Activated naive CD4-positive, alpha-beta T cell treated with anti-CD3 and anti-CD28 coated beads for 36 hours (primary cell): ENCODE results near the gene TTLL5. TPM values are rescaled to one million over a fixed set of nuclear protein-coding genes. Genes with fewer than 3 reads are reported as not detected.
"Not testable (repeated sequence)": the region's sequence is repeated elsewhere in the genome, so short reads cannot be mapped to it uniquely, and the experiment has no call there.

ENCODE experiments used
- CTCF ChIA-PET: fragments of 350-600 bp; sonication (Branson Sonifier 250); formaldehyde crosslinking; loops from one replicate; lab custom pipeline; 2021; ENCODE audit warnings: antibody characterized with exemption; lab: Charles Lee
- DNase-seq: peaks from one replicate; pipeline ENCODE4 v3.0.0-alpha.2; 2020
- H3K27ac Mint-ChIP-seq: one replicate; pipeline ENCODE4 v1.8.0; 2021; ENCODE audit warnings: mild to moderate bottlenecking, mixed read lengths
- H3K27me3 Mint-ChIP-seq: one replicate; pipeline ENCODE4 v1.8.0; 2021; ENCODE audit warnings: low read depth, mixed read lengths
- H3K36me3 Mint-ChIP-seq: one replicate; pipeline ENCODE4 v1.8.0; 2021; ENCODE audit warnings: low read depth, mixed read lengths
- H3K4me1 Mint-ChIP-seq: one replicate; pipeline ENCODE4 v1.8.0; 2021; ENCODE audit warnings: low read depth, mixed read lengths
- H3K4me3 Mint-ChIP-seq: one replicate; pipeline ENCODE4 v1.8.0; 2021; ENCODE audit warnings: mild to moderate bottlenecking, moderate library complexity, mixed read lengths
- H3K9me3 Mint-ChIP-seq: one replicate; pipeline ENCODE4 v1.8.0; 2021; ENCODE audit warnings: mixed read lengths
- intact Hi-C: fragments of 100-400 bp; cut with micrococcal nuclease; formaldehyde crosslinking; loops from one replicate; pipeline ENCODE4 v1.15.1; 2023
- total RNA-seq, 2 experiments: library from RNA; stranded (reverse); gene quantifications; one replicate each; pipeline ENCODE4 v1.2.3, GENCODE V29; 2021

Gene TTLL5
- total RNA-seq, 2 experiments from 2014 or later: 23.8 to 25.1 TPM

DNA sequence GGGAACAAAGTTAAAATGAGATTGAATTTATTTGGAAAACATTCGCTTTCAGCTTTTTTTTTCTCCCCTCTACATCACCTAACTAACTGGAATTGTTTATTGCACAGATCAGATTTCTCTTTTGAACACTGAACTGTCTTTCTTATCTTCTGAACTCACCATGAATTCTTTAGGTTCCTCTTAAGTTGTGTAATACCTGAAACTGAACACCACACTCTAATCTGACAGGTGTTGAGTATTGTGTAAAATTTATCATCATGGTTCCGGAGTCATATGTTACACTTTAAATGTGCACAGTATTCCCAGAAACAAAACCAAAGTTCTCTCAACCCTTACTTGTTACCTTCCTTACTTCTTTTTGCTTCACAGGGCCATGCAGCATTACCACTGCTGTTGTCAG is 254.0 kb downstream of the TTLL5 start:
- H3K27me3 Mint-ChIP-seq: no peaks in the 10 kb centered on the region
- H3K4me1 Mint-ChIP-seq: no peaks in the 10 kb centered on the region
- H3K36me3 Mint-ChIP-seq: no peaks in the 10 kb centered on the region
- DNase-seq: no peak
- CTCF ChIA-PET: no interaction called here
- no peak overlapping the region for H3K4me3 Mint-ChIP-seq
- intact Hi-C loops: no loop called here
- H3K27ac Mint-ChIP-seq: no peak overlapping the region
- no peaks in the 10 kb centered on the region for H3K9me3 Mint-ChIP-seq

DNA sequence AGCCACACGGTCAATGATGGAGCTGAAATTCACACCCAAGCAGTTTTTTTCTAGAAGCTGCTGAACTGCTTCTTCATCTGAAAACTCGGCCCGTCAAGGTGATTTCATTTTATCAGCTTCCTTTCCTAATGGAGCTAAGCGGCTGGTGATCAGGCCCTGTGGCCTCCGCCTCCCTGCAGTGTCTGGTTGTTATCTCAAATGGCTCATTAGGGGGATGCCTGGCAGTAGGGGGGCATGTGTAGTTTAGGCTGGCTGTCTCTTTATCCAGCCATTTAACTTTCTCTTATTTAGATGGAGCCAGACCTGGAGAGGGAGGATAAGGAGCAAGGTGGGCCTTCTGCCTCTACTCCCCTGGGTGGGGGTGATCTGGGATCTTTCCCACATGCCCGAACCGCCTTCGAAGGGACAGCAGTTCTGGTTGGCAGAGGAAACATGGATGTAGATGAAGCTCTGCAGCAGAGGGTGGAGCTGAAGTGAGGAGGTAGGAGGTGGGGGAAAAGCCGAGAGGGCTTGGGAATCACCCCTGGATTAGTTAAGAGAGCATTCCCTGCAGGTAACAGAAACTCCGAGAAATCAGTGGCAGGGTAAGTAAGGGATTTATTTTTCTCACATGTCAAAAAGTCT is 256.4 kb downstream of the TTLL5 start:
- Mint-ChIP-seq H3K36me3 (peaks cover 6% of the 10 kb centered on the region), H3K4me1 (no peaks in the 10 kb centered on the region), H3K9me3 (peaks cover 4% of the 10 kb centered on the region), H3K27ac (no peak overlapping the region), H3K4me3 (no peak overlapping the region), H3K27me3 (no peaks in the 10 kb centered on the region)
- DNase-seq: no peak
- CTCF ChIA-PET: interaction anchor here (4.5 kb wide), 1 partner anchor 11 kb away, joined by 27 read pairs; no protein-coding TSS in a partner anchor
- intact Hi-C loops: no loop called here

DNA sequence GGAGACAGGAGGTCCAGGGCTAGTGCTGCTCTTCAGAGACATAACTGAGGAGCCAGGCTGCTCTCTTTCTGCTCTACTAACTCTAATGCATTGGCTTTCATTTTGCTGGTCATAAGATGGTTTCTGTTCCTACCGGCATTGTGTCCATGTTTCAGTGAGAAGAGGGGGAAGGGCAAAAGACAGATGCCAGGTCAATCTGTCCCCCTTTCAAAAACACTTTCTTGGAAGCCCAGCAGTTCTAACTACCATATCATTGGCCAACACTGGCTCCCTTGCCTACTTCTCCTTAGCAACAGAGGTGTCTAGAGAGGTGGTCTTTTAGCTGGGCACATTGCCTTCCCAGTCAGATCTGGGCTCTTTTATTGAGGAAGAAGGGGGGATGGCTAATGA is 256.9 kb downstream of the TTLL5 start:
- Mint-ChIP-seq H3K27me3 (no peaks in the 10 kb centered on the region), H3K27ac (no peak overlapping the region), H3K36me3 (peaks cover 6% of the 10 kb centered on the region), H3K4me3 (no peak overlapping the region), H3K4me1 (no peaks in the 10 kb centered on the region), H3K9me3 (peaks cover 4% of the 10 kb centered on the region)
- DNase-seq: no peak
- CTCF ChIA-PET: interaction anchor here (4.5 kb wide), 1 partner anchor 11 kb away, joined by 27 read pairs; no protein-coding TSS in a partner anchor
- intact Hi-C loops: no loop called here

DNA sequence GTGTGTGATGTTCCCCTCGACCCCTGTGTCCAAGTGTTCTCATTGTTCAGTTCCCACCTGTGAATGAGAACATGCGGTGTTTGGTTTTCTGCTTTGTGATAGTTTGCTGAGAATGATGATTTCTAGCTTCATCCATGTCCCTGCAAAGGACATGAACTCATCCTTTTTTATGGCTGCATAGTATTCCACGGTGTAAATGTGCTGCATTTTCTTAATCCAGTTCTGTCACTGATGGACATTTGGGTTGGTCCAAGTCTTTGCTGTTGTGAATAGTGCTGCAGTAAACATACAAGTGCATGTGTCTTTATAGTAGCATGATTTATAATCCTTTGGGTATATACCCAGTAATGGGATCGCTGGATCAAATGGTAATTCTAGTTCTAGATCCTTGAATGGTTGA is 259.4 kb downstream of the TTLL5 start:
- H3K27ac Mint-ChIP-seq, H3K4me3 Mint-ChIP-seq, H3K4me1 Mint-ChIP-seq, DNase-seq, intact Hi-C loops, H3K36me3 Mint-ChIP-seq, H3K9me3 Mint-ChIP-seq, H3K27me3 Mint-ChIP-seq: not testable (repeated sequence)
- CTCF ChIA-PET: interaction anchor here (0.9 to 4.5 kb wide), 2 partner anchors 14 to 212 kb away, joined by 3 to 27 read pairs; no protein-coding TSS in a partner anchor

DNA sequence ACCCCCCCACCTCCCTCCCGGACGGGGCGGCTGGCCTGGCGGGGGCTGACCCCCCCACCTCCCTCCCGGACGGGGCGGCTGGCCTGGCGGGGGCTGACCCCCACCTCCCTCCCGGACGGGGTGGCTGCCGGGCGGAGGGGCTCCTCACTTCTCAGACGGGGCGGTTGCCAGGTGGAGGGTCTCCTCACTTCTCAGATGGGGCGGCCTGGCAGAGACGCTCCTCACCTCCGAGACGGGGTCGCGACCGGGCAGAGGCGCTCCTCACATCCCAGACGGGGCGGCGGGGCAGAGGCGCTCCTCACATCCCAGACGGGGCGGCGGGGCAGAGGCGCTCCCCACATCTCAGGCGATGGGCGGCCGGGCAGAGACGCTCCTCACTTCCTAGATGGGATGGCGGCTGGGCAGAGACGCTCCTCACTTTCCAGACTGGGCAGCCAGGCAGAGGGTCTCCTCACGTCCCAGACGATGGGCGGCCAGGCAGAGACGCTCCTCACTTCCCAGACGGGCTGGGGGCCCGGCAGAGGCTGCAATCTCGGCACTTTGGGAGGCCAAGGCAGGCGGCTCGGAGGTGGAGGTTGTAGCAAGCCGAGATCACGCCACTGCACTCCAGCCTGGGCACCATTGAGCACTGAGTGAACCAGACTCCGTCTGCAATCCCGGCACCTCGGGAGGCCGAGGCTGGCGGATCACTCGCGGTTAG is 264.2 kb downstream of the TTLL5 start:
- H3K4me1 Mint-ChIP-seq, intact Hi-C loops, H3K9me3 Mint-ChIP-seq, H3K4me3 Mint-ChIP-seq, H3K36me3 Mint-ChIP-seq, H3K27ac Mint-ChIP-seq, CTCF ChIA-PET, DNase-seq, H3K27me3 Mint-ChIP-seq: not testable (repeated sequence)

DNA sequence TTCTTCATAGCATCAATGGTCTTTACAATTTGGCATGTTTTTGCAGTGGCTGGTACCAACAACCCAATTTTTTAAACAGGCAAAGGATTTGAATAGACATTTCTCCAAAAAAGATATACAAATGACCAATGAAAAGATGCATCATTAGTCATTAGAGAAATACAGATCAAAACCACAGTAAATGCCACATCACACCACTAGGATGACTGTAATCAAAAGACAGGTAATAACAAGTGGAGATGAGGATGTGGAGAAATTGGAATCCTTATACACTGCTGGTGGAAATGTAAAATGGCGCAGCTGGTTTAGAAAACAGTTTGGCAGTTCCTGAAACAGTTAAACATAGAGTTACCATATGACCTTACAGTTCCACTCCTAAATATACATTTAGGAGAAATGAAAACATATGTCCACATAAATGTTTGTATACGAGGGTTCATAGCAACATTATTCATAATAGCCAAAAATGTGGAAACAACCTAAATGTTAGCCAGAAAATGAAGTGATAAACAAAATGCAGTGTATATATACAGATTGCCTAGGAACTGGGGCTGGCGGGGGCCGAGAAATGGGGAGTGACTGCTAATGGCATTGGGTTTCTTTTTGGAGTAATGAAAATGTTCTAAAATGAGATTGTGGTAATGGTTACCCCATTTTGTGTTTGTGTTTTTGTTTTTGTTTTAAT is 265.5 kb downstream of the TTLL5 start:
- CTCF ChIA-PET: no interaction called here
- H3K27me3 Mint-ChIP-seq: no peaks in the 10 kb centered on the region
- intact Hi-C loops: no loop called here

DNA sequence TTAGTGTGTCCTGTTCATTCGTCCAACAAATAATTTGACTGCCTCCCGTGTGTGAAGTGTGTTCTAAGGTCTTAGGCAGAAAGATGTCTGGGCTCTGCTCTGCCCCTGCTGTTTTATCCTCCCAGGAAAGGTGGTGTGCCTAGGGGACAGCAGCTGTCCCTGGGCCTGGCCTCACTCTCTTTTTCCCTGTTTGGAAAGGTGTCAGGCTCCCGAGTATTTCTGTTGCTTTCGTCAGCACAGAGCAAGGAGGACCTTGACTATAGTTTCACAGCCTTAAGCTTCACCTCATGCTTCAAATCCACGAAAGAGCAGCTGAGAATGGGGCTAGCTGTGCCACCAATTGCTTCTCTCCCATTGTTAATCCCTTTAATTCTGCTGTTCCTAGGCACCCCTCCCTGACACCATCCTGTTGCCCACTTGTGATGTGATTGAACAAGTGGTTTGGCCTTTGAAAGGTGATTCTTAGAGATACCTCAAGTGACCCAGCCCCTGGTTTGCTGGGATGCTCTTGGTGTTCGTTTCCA is 266.6 kb downstream of the TTLL5 start:
- H3K36me3 Mint-ChIP-seq: no peaks in the 10 kb centered on the region
- CTCF ChIA-PET: no interaction called here

More for the DNA sequence above, 265.5 kb downstream of the TTLL5 start:
- Mint-ChIP-seq H3K36me3 (no peaks in the 10 kb centered on the region), H3K27ac (no peak overlapping the region), H3K4me3 (no peak overlapping the region), H3K9me3 (no peaks in the 10 kb centered on the region), H3K4me1 (no peaks in the 10 kb centered on the region)
- no peak for DNase-seq

DNA sequence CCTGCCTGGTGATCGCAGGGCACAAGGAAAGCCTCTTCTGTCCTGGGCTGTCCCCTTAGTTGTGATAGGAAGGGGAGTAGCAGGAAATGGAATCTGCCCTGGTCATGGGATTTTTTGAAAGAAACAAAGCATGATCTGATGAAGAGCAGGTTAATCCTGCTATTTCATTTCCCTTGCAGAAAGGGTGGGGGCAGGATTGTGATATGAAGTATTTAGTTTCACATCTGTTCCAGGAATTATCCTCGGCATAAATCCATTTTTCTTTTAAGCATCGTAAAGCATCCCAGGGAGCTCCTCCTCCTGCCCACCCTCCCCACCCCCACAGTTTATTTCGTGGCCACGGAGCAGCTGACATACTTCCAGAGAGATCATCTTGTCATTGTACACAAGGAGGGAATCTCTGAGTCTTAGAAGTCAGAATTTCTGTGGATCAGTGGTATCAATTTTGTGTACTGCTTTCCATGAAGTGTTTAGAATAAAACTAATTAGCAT is 267.7 kb downstream of the TTLL5 start:
- Mint-ChIP-seq H3K27me3 (no peaks in the 10 kb centered on the region), H3K27ac (no peak overlapping the region), H3K9me3 (no peaks in the 10 kb centered on the region), H3K36me3 (peaks cover 2% of the 10 kb centered on the region), H3K4me3 (no peak overlapping the region), H3K4me1 (no peaks in the 10 kb centered on the region)
- CTCF ChIA-PET: interaction anchor here (1.2 kb wide), 1 partner anchor 9 kb away, joined by 3 read pairs; no protein-coding TSS in a partner anchor
- DNase-seq: no peak
- intact Hi-C loops: no loop called here

More for the DNA sequence above, 266.6 kb downstream of the TTLL5 start:
- intact Hi-C loops: no loop called here
- no peaks in the 10 kb centered on the region for H3K4me1 Mint-ChIP-seq
- no peaks in the 10 kb centered on the region for H3K27me3 Mint-ChIP-seq
- DNase-seq: no peak
- H3K9me3 Mint-ChIP-seq: no peaks in the 10 kb centered on the region
- H3K27ac Mint-ChIP-seq: no peak overlapping the region
- no peak overlapping the region for H3K4me3 Mint-ChIP-seq

DNA sequence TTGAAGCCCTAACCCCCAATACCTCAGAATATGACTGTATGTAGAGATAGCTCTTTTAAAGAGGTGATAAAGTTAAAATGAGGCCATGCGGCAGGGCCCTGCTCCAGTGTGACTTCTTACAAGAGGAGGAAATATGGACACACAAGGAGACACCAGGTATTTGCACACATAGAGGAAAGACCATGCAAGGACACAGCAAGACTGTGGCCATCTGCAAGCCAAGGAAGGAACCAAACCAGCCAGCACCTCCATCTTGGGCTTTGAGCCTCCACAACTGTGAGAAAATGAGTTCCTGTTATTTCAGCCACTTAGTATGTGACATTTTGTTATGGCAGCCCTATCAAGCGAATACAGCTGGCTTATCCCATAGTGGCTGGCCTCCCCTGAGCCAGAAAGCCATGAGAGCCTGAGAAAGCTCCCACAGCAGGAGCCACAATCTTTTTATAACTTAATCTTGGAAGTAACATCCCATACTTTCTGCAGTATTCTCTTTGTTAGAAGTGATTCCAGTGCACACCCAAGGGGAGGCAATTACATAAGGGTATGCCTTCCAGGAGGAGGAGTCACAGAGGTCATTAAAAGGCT is 272.8 kb downstream of the TTLL5 start:
- CTCF ChIA-PET: no interaction called here

DNA sequence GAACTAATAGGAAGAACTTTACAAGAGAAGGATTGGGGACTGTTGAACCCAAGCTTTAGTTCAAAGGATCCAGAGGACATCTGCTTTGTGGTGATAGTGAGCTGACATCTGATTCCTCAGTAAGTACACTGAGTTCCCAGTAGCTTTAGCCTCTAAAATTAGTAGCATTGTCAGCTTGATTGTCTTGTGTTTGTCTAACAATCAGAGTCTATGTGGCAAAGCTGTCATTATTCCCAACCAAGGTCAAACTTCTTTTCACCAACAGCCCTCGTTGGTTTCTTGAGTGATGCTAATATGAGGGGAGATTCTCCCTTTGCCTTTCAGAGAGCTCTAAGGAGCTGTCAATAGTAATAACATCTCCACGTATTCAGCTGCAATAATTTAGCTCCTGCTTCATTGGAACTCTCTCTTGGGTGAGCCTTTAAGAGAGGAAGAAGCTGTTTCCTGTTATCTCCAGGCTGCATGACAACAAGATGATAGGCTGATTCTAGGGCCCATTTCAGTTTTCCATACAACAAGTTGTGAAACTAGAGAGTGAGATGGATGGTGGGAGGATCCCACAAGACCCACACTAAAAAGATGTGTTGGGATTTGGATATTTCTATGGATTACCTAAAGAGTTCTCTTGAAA is 274.1 kb downstream of the TTLL5 start:
- Mint-ChIP-seq H3K4me1 (peaks cover 4% of the 10 kb centered on the region), H3K36me3 (peaks cover 3% of the 10 kb centered on the region), H3K27me3 (no peaks in the 10 kb centered on the region), H3K4me3 (no peak overlapping the region), H3K9me3 (no peaks in the 10 kb centered on the region), H3K27ac (no peak overlapping the region)
- intact Hi-C loops: no loop called here
- no peak for DNase-seq
- CTCF ChIA-PET: interaction anchor here (0.7 to 1.4 kb wide), 2 partner anchors 26 to 29 kb away, joined by 3 to 7 read pairs; no protein-coding TSS in a partner anchor

More for the DNA sequence above, 272.8 kb downstream of the TTLL5 start:
- Mint-ChIP-seq H3K9me3 (no peaks in the 10 kb centered on the region), H3K36me3 (peaks cover 3% of the 10 kb centered on the region), H3K27ac (no peak overlapping the region), H3K27me3 (no peaks in the 10 kb centered on the region), H3K4me1 (peaks cover 4% of the 10 kb centered on the region), H3K4me3 (no peak overlapping the region)
- no peak for DNase-seq
- intact Hi-C loops: no loop called here

DNA sequence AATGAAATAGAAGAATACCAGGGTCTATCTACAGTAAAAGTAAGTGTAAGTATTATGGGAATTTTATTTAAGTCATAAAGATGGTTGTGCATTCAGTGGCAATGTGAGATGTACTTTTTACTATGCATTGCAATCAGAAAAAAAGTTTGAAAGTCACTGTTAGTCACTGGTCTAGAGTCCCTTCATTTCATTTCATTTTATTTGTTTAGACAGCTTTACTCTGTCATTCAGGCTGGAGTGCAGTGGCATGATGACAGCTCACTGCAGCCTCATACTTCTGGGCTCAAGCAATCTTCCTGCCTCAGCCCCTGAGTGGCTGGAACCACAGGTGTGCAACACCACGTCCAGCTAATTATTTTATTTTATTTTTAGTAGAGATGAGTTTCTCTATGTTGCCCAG is 278.2 kb downstream of the TTLL5 start:
- Mint-ChIP-seq H3K9me3 (no peaks in the 10 kb centered on the region), H3K4me3 (no peak overlapping the region), H3K27me3 (no peaks in the 10 kb centered on the region), H3K4me1 (peaks cover 4% of the 10 kb centered on the region), H3K27ac (no peak overlapping the region), H3K36me3 (peaks cover 6% of the 10 kb centered on the region)
- intact Hi-C loops: no loop called here
- DNase-seq: no peak
- CTCF ChIA-PET: interaction anchor here (0.6 to 1.1 kb wide), 2 partner anchors 22 to 32 kb away, joined by 4 to 6 read pairs; no protein-coding TSS in a partner anchor
